WTC11 (cell line): Measurements from ENCODE around the gene KCNV2. TPM values are rescaled to one million over a fixed set of nuclear protein-coding genes. Genes with fewer than 3 reads are reported as not detected.

Source experiments
- ATAC-seq: fragments of 200-7000 bp; cut with Tn5 transposase; 2 replicates; pipeline ENCODE4 v1.10.0; 2021; ENCODE audit warnings: mild to moderate bottlenecking, moderate library complexity
- CTCF ChIA-PET: fragments of 300-600 bp; sonication (Branson Sonifier 250); formaldehyde crosslinking; loops from one replicate; lab custom pipeline; 2021; ENCODE audit warnings: antibody characterized with exemption; lab: Charles Lee
- POLR2A ChIA-PET: fragments of 350-600 bp; sonication (Branson Sonifier 250); formaldehyde crosslinking; loops from one replicate; lab custom pipeline; 2021; ENCODE audit warnings: antibody characterized with exemption; lab: Charles Lee
- DNase-seq: peaks from one replicate; pipeline ENCODE4 v3.0.0; 2021; ENCODE audit warnings: low spot score
- H3K27ac Mint-ChIP-seq: 2 replicates; pipeline ENCODE4 v1.8.0; 2021; ENCODE audit warnings: mixed read lengths
- H3K27me3 Mint-ChIP-seq: 2 replicates; pipeline ENCODE4 v1.8.0; 2021; ENCODE audit warnings: low read depth, mild to moderate bottlenecking, moderate library complexity, mixed read lengths
- H3K36me3 Mint-ChIP-seq: 2 replicates; pipeline ENCODE4 v1.8.0; 2021; ENCODE audit warnings: mixed read lengths
- H3K4me1 Mint-ChIP-seq: 2 replicates; pipeline ENCODE4 v1.8.0; 2022; ENCODE audit warnings: mixed read lengths
- H3K4me3 Mint-ChIP-seq: 2 replicates; pipeline ENCODE4 v1.8.0; 2021; ENCODE audit warnings: mild to moderate bottlenecking, moderate library complexity, mixed read lengths
- H3K9me3 Mint-ChIP-seq: 2 replicates; pipeline ENCODE4 v1.8.0; 2021; ENCODE audit warnings: mixed read lengths
- ATF1 ChIP-seq: sonication (generic); formaldehyde crosslinking; IDR thresholded peaks from 2 replicates; pipeline ENCODE4 v1.8.1; 2023; ENCODE audit warnings: mild to moderate bottlenecking, moderate library complexity, missing genetic modification reagents
- ERG ChIP-seq: fragments of 250-450 bp; sonication (Bioruptor Pico); IDR thresholded peaks from 2 replicates; pipeline ENCODE4 v1.8.0; 2021; ENCODE audit warnings: mild to moderate bottlenecking
- HMGA2 ChIP-seq: fragments of 250-450 bp; sonication (Bioruptor Pico); IDR thresholded peaks from 2 replicates; pipeline ENCODE4 v1.4.0; 2021; ENCODE audit warnings: mild to moderate bottlenecking, moderate library complexity
- IRF1 ChIP-seq: sonication (generic); formaldehyde crosslinking; IDR thresholded peaks from 2 replicates; pipeline ENCODE4 v1.8.0; 2023; ENCODE audit warnings: missing genetic modification reagents
- MYBL2 ChIP-seq: sonication (generic); formaldehyde crosslinking; IDR thresholded peaks from 2 replicates; pipeline ENCODE4 v1.8.1; 2023; ENCODE audit warnings: mild to moderate bottlenecking, moderate library complexity, missing genetic modification reagents
- NFATC4 ChIP-seq: fragments of 250-450 bp; sonication (Bioruptor Pico); IDR thresholded peaks from 2 replicates; pipeline ENCODE4 v1.9.0; 2021; ENCODE audit warnings: mild to moderate bottlenecking
- OVOL2 ChIP-seq: fragments of 250-450 bp; sonication (Bioruptor Pico); IDR thresholded peaks from 2 replicates; pipeline ENCODE4 v1.9.0; 2021; ENCODE audit warnings: mild to moderate bottlenecking, borderline replicate concordance
- RELA ChIP-seq: sonication (generic); formaldehyde crosslinking; IDR thresholded peaks from 2 replicates; pipeline ENCODE4 v1.8.1; 2022; ENCODE audit warnings: missing genetic modification reagents, mild to moderate bottlenecking, borderline replicate concordance
- TEAD4 ChIP-seq: sonication (generic); formaldehyde crosslinking; IDR thresholded peaks from 2 replicates; pipeline ENCODE4 v1.8.0; 2022; ENCODE audit warnings: mild to moderate bottlenecking, missing genetic modification reagents
- ZNF263 ChIP-seq: sonication (generic); formaldehyde crosslinking; IDR thresholded peaks from 2 replicates; pipeline ENCODE4 v1.8.1; 2022; ENCODE audit warnings: low read depth, mild to moderate bottlenecking, moderate library complexity, missing genetic modification reagents
- total RNA-seq: library from RNA; stranded (reverse); gene quantifications from 3 replicates; pipeline ENCODE4 v1.2.3, GENCODE V29; 2021
- TF ChIP-seq, protein P1 (sequence below): sonication (generic); formaldehyde crosslinking; conservative IDR thresholded peaks from 2 replicates; pipeline ENCODE4 v1.8.1; 2022; ENCODE audit warnings: mild to moderate bottlenecking, missing genetic modification reagents
- TF ChIP-seq, protein P2 (sequence below): sonication (generic); formaldehyde crosslinking; IDR thresholded peaks from 2 replicates; pipeline ENCODE4 v1.8.0; 2022; ENCODE audit warnings: mild to moderate bottlenecking, missing genetic modification reagents
- TF ChIP-seq, protein P3 (sequence below): sonication (generic); formaldehyde crosslinking; IDR thresholded peaks from 2 replicates; pipeline ENCODE4 v1.8.0; 2023; ENCODE audit warnings: mild to moderate bottlenecking, missing genetic modification reagents
- TF ChIP-seq, protein P4 (sequence below): fragments of 250-450 bp; sonication (Bioruptor Pico); IDR thresholded peaks from 2 replicates; pipeline ENCODE4 v2.1.2; 2022; ENCODE audit warnings: mild to moderate bottlenecking, moderate library complexity
- TF ChIP-seq, protein P5 (sequence below): sonication (generic); formaldehyde crosslinking; IDR thresholded peaks from 2 replicates; pipeline ENCODE4 v1.8.0; 2022; ENCODE audit warnings: missing genetic modification reagents
- TF ChIP-seq, protein P6 (sequence below): fragments of 200-600 bp; IDR thresholded peaks from 2 replicates; pipeline ENCODE4 v1.8.0; 2022; ENCODE audit warnings: antibody characterized with exemption
- TF ChIP-seq, protein P7 (sequence below): sonication (generic); formaldehyde crosslinking; IDR thresholded peaks from 2 replicates; pipeline ENCODE4 v1.8.1; 2022; ENCODE audit warnings: mild to moderate bottlenecking, moderate library complexity, missing genetic modification reagents

The KCNV2 gene
- total RNA-seq, 1 experiment from 2014 or later = not detected

GRCh38 chr9:2709645-2710101, 7.6 kb upstream of the KCNV2 start:
- H3K27ac Mint-ChIP-seq = 0 out of 2 replicates have a peak overlapping the region, but pooled peaks have one; percentile 7
- POLR2A ChIA-PET = no interaction called here

GRCh38 chr9:2711716-2712115, 5.6 kb upstream of the KCNV2 start:
- Mint-ChIP-seq H3K4me3 (no peak overlapping the region), H3K9me3 (peaks cover 14% of the 10 kb centered on the region), H3K27me3 (no peaks in the 10 kb centered on the region), H3K36me3 (peaks cover 5% of the 10 kb centered on the region; the same call in 1 of the 2 replicates), H3K4me1 (peaks cover 12% of the 10 kb centered on the region), H3K27ac (no peak overlapping the region; the same call in 1 of the 2 replicates)
- no peak for DNase-seq
- ATAC-seq = no peak
- ChIA-PET CTCF (interaction anchor here (0.7 kb wide), 1 partner anchor 579 kb away, joined by 3 read pairs; no protein-coding TSS in a partner anchor), POLR2A (interaction anchor here (0.6 kb wide), 1 partner anchor 779 kb away, joined by 3 read pairs; no protein-coding TSS in a partner anchor)
- TF ChIP-seq RELA (CRISPR knock-in tag) (no peak), TEAD4 (CRISPR knock-in tag) (no peak), NFATC4 (CRISPR knock-in tag) (no peak), MYBL2 (CRISPR knock-in tag) (no peak), IRF1 (CRISPR knock-in tag) (no peak), ATF1 (CRISPR knock-in tag) (no peak), ZNF263 (CRISPR knock-in tag) (no peak), OVOL2 (CRISPR knock-in tag) (no peak)
- TF ChIP-seq, protein P1, sequence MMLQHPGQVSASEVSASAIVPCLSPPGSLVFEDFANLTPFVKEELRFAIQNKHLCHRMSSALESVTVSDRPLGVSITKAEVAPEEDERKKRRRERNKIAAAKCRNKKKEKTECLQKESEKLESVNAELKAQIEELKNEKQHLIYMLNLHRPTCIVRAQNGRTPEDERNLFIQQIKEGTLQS = no peak
- TF ChIP-seq, protein P2, sequence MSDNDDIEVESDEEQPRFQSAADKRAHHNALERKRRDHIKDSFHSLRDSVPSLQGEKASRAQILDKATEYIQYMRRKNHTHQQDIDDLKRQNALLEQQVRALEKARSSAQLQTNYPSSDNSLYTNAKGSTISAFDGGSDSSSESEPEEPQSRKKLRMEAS = no peak
- TF ChIP-seq, protein P3, sequence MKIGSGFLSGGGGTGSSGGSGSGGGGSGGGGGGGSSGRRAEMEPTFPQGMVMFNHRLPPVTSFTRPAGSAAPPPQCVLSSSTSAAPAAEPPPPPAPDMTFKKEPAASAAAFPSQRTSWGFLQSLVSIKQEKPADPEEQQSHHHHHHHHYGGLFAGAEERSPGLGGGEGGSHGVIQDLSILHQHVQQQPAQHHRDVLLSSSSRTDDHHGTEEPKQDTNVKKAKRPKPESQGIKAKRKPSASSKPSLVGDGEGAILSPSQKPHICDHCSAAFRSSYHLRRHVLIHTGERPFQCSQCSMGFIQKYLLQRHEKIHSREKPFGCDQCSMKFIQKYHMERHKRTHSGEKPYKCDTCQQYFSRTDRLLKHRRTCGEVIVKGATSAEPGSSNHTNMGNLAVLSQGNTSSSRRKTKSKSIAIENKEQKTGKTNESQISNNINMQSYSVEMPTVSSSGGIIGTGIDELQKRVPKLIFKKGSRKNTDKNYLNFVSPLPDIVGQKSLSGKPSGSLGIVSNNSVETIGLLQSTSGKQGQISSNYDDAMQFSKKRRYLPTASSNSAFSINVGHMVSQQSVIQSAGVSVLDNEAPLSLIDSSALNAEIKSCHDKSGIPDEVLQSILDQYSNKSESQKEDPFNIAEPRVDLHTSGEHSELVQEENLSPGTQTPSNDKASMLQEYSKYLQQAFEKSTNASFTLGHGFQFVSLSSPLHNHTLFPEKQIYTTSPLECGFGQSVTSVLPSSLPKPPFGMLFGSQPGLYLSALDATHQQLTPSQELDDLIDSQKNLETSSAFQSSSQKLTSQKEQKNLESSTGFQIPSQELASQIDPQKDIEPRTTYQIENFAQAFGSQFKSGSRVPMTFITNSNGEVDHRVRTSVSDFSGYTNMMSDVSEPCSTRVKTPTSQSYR (CRISPR knock-in tag) = no peak
- TF ChIP-seq, protein P4, sequence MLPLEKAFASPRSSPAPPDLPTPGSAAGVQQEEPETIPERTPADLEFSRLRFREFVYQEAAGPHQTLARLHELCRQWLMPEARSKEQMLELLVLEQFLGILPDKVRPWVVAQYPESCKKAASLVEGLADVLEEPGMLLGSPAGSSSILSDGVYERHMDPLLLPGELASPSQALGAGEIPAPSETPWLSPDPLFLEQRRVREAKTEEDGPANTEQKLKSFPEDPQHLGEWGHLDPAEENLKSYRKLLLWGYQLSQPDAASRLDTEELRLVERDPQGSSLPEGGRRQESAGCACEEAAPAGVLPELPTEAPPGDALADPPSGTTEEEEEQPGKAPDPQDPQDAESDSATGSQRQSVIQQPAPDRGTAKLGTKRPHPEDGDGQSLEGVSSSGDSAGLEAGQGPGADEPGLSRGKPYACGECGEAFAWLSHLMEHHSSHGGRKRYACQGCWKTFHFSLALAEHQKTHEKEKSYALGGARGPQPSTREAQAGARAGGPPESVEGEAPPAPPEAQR (CRISPR knock-in tag) = no peak
- TF ChIP-seq, protein P5, sequence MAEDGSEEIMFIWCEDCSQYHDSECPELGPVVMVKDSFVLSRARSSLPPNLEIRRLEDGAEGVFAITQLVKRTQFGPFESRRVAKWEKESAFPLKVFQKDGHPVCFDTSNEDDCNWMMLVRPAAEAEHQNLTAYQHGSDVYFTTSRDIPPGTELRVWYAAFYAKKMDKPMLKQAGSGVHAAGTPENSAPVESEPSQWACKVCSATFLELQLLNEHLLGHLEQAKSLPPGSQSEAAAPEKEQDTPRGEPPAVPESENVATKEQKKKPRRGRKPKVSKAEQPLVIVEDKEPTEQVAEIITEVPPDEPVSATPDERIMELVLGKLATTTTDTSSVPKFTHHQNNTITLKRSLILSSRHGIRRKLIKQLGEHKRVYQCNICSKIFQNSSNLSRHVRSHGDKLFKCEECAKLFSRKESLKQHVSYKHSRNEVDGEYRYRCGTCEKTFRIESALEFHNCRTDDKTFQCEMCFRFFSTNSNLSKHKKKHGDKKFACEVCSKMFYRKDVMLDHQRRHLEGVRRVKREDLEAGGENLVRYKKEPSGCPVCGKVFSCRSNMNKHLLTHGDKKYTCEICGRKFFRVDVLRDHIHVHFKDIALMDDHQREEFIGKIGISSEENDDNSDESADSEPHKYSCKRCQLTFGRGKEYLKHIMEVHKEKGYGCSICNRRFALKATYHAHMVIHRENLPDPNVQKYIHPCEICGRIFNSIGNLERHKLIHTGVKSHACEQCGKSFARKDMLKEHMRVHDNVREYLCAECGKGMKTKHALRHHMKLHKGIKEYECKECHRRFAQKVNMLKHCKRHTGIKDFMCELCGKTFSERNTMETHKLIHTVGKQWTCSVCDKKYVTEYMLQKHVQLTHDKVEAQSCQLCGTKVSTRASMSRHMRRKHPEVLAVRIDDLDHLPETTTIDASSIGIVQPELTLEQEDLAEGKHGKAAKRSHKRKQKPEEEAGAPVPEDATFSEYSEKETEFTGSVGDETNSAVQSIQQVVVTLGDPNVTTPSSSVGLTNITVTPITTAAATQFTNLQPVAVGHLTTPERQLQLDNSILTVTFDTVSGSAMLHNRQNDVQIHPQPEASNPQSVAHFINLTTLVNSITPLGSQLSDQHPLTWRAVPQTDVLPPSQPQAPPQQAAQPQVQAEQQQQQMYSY = no peak
- TF ChIP-seq, protein P6, sequence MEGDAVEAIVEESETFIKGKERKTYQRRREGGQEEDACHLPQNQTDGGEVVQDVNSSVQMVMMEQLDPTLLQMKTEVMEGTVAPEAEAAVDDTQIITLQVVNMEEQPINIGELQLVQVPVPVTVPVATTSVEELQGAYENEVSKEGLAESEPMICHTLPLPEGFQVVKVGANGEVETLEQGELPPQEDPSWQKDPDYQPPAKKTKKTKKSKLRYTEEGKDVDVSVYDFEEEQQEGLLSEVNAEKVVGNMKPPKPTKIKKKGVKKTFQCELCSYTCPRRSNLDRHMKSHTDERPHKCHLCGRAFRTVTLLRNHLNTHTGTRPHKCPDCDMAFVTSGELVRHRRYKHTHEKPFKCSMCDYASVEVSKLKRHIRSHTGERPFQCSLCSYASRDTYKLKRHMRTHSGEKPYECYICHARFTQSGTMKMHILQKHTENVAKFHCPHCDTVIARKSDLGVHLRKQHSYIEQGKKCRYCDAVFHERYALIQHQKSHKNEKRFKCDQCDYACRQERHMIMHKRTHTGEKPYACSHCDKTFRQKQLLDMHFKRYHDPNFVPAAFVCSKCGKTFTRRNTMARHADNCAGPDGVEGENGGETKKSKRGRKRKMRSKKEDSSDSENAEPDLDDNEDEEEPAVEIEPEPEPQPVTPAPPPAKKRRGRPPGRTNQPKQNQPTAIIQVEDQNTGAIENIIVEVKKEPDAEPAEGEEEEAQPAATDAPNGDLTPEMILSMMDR = no peak
- TF ChIP-seq, protein P7, sequence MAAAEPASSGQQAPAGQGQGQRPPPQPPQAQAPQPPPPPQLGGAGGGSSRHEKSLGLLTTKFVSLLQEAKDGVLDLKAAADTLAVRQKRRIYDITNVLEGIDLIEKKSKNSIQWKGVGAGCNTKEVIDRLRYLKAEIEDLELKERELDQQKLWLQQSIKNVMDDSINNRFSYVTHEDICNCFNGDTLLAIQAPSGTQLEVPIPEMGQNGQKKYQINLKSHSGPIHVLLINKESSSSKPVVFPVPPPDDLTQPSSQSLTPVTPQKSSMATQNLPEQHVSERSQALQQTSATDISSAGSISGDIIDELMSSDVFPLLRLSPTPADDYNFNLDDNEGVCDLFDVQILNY = no peak

More at GRCh38 chr9:2709645-2710101, 7.6 kb upstream of the KCNV2 start:
- no peak overlapping the region for H3K4me3 Mint-ChIP-seq
- peaks cover 5% of the 10 kb centered on the region; the same call in 1 of the 2 replicates for H3K36me3 Mint-ChIP-seq
- TF ChIP-seq, protein P1 = no peak
- TF ChIP-seq ERG (CRISPR knock-in tag) (no peak), HMGA2 (CRISPR knock-in tag) (no peak)
- DNase-seq (no peak), ATAC-seq (no peak)
- CTCF ChIA-PET = no interaction called here
- peaks cover 12% of the 10 kb centered on the region for H3K4me1 Mint-ChIP-seq
- no peaks in the 10 kb centered on the region for H3K27me3 Mint-ChIP-seq
- H3K9me3 Mint-ChIP-seq = peaks cover 14% of the 10 kb centered on the region
